KOPT-K1 (cell line): Measurements from ENCODE around the gene MOB3A.

Source experiments
- H3K27ac ChIP-seq: fragments of 200-600 bp; sonication (generic); 2 replicates; pipeline ENCODE4 v1.5.1; 2016; ENCODE audit warnings: antibody characterized with exemption, mild to moderate bottlenecking, low read depth, low read length; ENCODE audit not compliant: poor library complexity, severe bottlenecking
- H3K36me3 ChIP-seq: fragments of 200-600 bp; sonication (generic); 2 replicates; pipeline ENCODE4 v1.5.1; 2017; ENCODE audit warnings: antibody characterized with exemption, mild to moderate bottlenecking, low read length, moderate library complexity; ENCODE audit not compliant: insufficient read depth
- H3K9me3 ChIP-seq: fragments of 200-600 bp; sonication (generic); 2 replicates; pipeline ENCODE4 v1.5.1; 2017; ENCODE audit warnings: antibody characterized with exemption, low read length, mild to moderate bottlenecking; ENCODE audit not compliant: insufficient read depth, poor library complexity, severe bottlenecking

MOB3A gene

GRCh38 chr19:2045501-2046045 lies 50.6 kb downstream of the MOB3A start:
- H3K36me3 ChIP-seq: peaks cover 59% of the 10 kb centered on the region
- no peaks in the 10 kb centered on the region for H3K9me3 ChIP-seq
- no peak overlapping the region for H3K27ac ChIP-seq

- no peaks in the 10 kb centered on the region for H3K9me3 ChIP-seq
- no peak overlapping the region for H3K27ac ChIP-seq
- H3K36me3 ChIP-seq: peaks cover 65% of the 10 kb centered on the region
Observed at GRCh38 chr19:2044709-2045500, 51.2 kb downstream of the MOB3A start.

- Histone ChIP-seq H3K27ac (no peak overlapping the region), H3K36me3 (peaks cover 71% of the 10 kb centered on the region), H3K9me3 (no peaks in the 10 kb centered on the region)
Observed at GRCh38 chr19:2043961-2044708, 52.0 kb downstream of the MOB3A start.

- H3K9me3 ChIP-seq: no peaks in the 10 kb centered on the region
- no peak overlapping the region for H3K27ac ChIP-seq
- peaks cover 66% of the 10 kb centered on the region for H3K36me3 ChIP-seq
Observed at GRCh38 chr19:2043251-2043641, 52.9 kb downstream of the MOB3A start.

- peak overlapping the region; percentile 80 for H3K27ac ChIP-seq
- peaks cover 65% of the 10 kb centered on the region for H3K36me3 ChIP-seq
- no peaks in the 10 kb centered on the region for H3K9me3 ChIP-seq
Observed at GRCh38 chr19:2042485-2043250, 53.5 kb downstream of the MOB3A start.

- H3K36me3 ChIP-seq: peaks cover 67% of the 10 kb centered on the region
- H3K9me3 ChIP-seq: no peaks in the 10 kb centered on the region
- peak overlapping the region; percentile 80 for H3K27ac ChIP-seq
Observed at GRCh38 chr19:2041683-2042484, 54.2 kb downstream of the MOB3A start.

GRCh38 chr19:2041433-2041682 lies 54.8 kb downstream of the MOB3A start:
- Histone ChIP-seq H3K27ac (peak overlapping the region; percentile 63), H3K36me3 (peaks cover 63% of the 10 kb centered on the region), H3K9me3 (no peaks in the 10 kb centered on the region)

GRCh38 chr19:2040647-2041432 lies 55.3 kb downstream of the MOB3A start:
- Histone ChIP-seq H3K36me3 (peaks cover 58% of the 10 kb centered on the region), H3K9me3 (no peaks in the 10 kb centered on the region), H3K27ac (peak overlapping the region; percentile 63)

GRCh38 chr19:2039959-2040646 lies 56.0 kb downstream of the MOB3A start:
- Histone ChIP-seq H3K27ac (no peak overlapping the region), H3K9me3 (no peaks in the 10 kb centered on the region), H3K36me3 (peaks cover 50% of the 10 kb centered on the region)

GRCh38 chr19:2039089-2039958 lies 56.8 kb downstream of the MOB3A start:
- H3K36me3 ChIP-seq: peaks cover 45% of the 10 kb centered on the region
- no peaks in the 10 kb centered on the region for H3K9me3 ChIP-seq
- H3K27ac ChIP-seq: no peak overlapping the region

GRCh38 chr19:2038284-2039088 lies 57.6 kb downstream of the MOB3A start:
- no peaks in the 10 kb centered on the region for H3K9me3 ChIP-seq
- H3K36me3 ChIP-seq: peaks cover 45% of the 10 kb centered on the region
- no peak overlapping the region for H3K27ac ChIP-seq

GRCh38 chr19:2037651-2038255 lies 58.4 kb downstream of the MOB3A start:
- Histone ChIP-seq H3K36me3 (peaks cover 37% of the 10 kb centered on the region), H3K27ac (no peak overlapping the region)

More at GRCh38 chr19:2037651-2038255, 58.4 kb downstream of the MOB3A start:
- H3K9me3 ChIP-seq: no peaks in the 10 kb centered on the region
